A549 (cell line): Measurements from ENCODE around the gene TMEM250. TPM values are rescaled to one million over a fixed set of nuclear protein-coding genes. Genes with fewer than 3 reads are reported as not detected.

Experiments
- ATAC-seq, 2 experiments: fragments of 200-7000 bp in 1 of 2; fragments of >200 bp in 1 of 2; cut with Nextera tagmentation in 1 of 2; cut with Tn5 transposase in 1 of 2; 3 replicates each; pipeline versions ENCODE4 v1.8.0 to v1.9.1; 2018 to 2020; ENCODE audit warnings: mild to moderate bottlenecking in 1 of 2, moderate library complexity in 1 of 2
- CTCF ChIA-PET: fragments of 300-600 bp; sonication (Branson Sonifier 250); formaldehyde crosslinking; extraction: SDS; loops from one replicate; lab custom pipeline; 2021; ENCODE audit warnings: antibody characterized with exemption, inconsistent platforms; lab: Yijun Ruan, JAX
- POLR2A ChIA-PET: fragments of 350-600 bp; formaldehyde crosslinking; extraction: SDS; loops from one replicate; lab custom pipeline; 2021; ENCODE audit warnings: antibody characterized with exemption, inconsistent platforms; lab: Yijun Ruan, JAX
- DNase-seq, 2 experiments: peaks; one replicate each; pipeline versions ENCODE4 v3.0.0 to v3.0.0-alpha.2; 2011 to 2016; ENCODE audit warnings: low read depth in 1 of 2, low spot score in 1 of 2
- FAIRE-seq: peaks from 2 replicates; lab custom pipeline; 2011; peaks lifted over from hg19 to GRCh38; lab: Jason Lieb, UNC
- H3K27ac ChIP-seq, 2 experiments: fragments of >200 bp; sonication (Bioruptor Twin); formaldehyde crosslinking; 3 replicates each; pipeline ENCODE4 v1.5.1; 2016 to 2017
- H3K4me1 ChIP-seq: fragments of >200 bp; sonication (Bioruptor Twin); formaldehyde crosslinking; 3 replicates; pipeline ENCODE4 v1.6.1; 2016
- H3K4me2 ChIP-seq: fragments of >200 bp; sonication (Bioruptor Twin); formaldehyde crosslinking; 3 replicates; pipeline ENCODE4 v1.6.1; 2016
- H3K4me3 ChIP-seq: fragments of >200 bp; sonication (Bioruptor Twin); formaldehyde crosslinking; 3 replicates; pipeline ENCODE4 v1.5.1; 2016
- H3K9me3 ChIP-seq: fragments of >200 bp; sonication (Bioruptor Twin); formaldehyde crosslinking; 3 replicates; pipeline ENCODE4 v1.6.1; 2016
- BHLHE40 ChIP-seq: IDR thresholded peaks from 2 replicates; pipeline ENCODE4 v1.6.1; 2012; ENCODE audit warnings: low read depth, low read length, inconsistent platforms
- CBX8 ChIP-seq: fragments of 200-600 bp; sonication (generic); IDR thresholded peaks from 2 replicates; pipeline ENCODE4 v1.6.1; 2016
- CHD2 ChIP-seq: fragments of 150-350 bp; IDR thresholded peaks from 2 replicates; pipeline ENCODE4 v1.6.1; 2014; ENCODE audit warnings: low read length; ENCODE audit not compliant: partially characterized antibody
- EP300 ChIP-seq, 2 experiments: fragments of >200 bp; sonication (Bioruptor Twin); formaldehyde crosslinking; IDR thresholded peaks; 2 replicates in 1 of 2; 3 replicates in 1 of 2; pipeline ENCODE4 v1.6.1; 2016 to 2017
- ESRRA ChIP-seq: fragments of 150-350 bp; IDR thresholded peaks from 2 replicates; pipeline ENCODE4 v1.6.1; 2014; ENCODE audit warnings: mild to moderate bottlenecking, low read length, borderline replicate concordance
- FOSB ChIP-seq: fragments of 250-450 bp; sonication (Bioruptor Pico); IDR thresholded peaks from 2 replicates; pipeline ENCODE4 v1.5.0; 2020; ENCODE audit warnings: mild to moderate bottlenecking, moderate library complexity
- FOXS1 ChIP-seq: fragments of 250-450 bp; sonication (Bioruptor Pico); IDR thresholded peaks from 2 replicates; pipeline ENCODE4 v1.5.0; 2020; ENCODE audit warnings: mild to moderate bottlenecking, moderate library complexity
- GATA3 ChIP-seq: IDR thresholded peaks from 2 replicates; pipeline ENCODE4 v1.6.1; 2012; ENCODE audit warnings: borderline replicate concordance
- HMGXB4 ChIP-seq: fragments of 250-450 bp; sonication (Bioruptor Pico); IDR thresholded peaks from 2 replicates; pipeline ENCODE4 v1.5.0; 2021; ENCODE audit warnings: mild to moderate bottlenecking, moderate library complexity, borderline replicate concordance
- JUN ChIP-seq, 2 experiments: fragments of >200 bp; sonication (Bioruptor Twin); formaldehyde crosslinking; IDR thresholded peaks; 2 replicates in 1 of 2; 3 replicates in 1 of 2; pipeline ENCODE4 v1.6.1; 2016 to 2017
- NFE2L2 ChIP-seq: fragments of 150-350 bp; conservative IDR thresholded peaks from 2 replicates; pipeline ENCODE4 v1.6.1; 2014; ENCODE audit warnings: low read length
- NR3C1 ChIP-seq: fragments of >200 bp; sonication (Bioruptor Twin); formaldehyde crosslinking; IDR thresholded peaks from 3 replicates; pipeline ENCODE4 v1.6.1; 2017
- POLR2A ChIP-seq: IDR thresholded peaks from 2 replicates; pipeline ENCODE4 v1.6.1; 2012; ENCODE audit warnings: mild to moderate bottlenecking, low read length
- RARB ChIP-seq: fragments of 250-450 bp; sonication (Bioruptor Pico); IDR thresholded peaks from 2 replicates; pipeline ENCODE4 v1.8.0; 2021; ENCODE audit warnings: mild to moderate bottlenecking, moderate library complexity
- RCOR1 ChIP-seq: fragments of 150-350 bp; IDR thresholded peaks from 2 replicates; pipeline ENCODE4 v1.6.1; 2014; ENCODE audit warnings: antibody characterized with exemption, low read length, low read depth
- REST ChIP-seq: fragments of 200-600 bp; sonication (generic); IDR thresholded peaks from 2 replicates; pipeline ENCODE4 v1.6.1; 2016; ENCODE audit warnings: antibody characterized with exemption, mild to moderate bottlenecking, moderate library complexity
- TP53 ChIP-seq: fragments of 250-450 bp; sonication (Bioruptor Pico); IDR thresholded peaks from 2 replicates; pipeline ENCODE4 v1.5.0; 2021; ENCODE audit warnings: mild to moderate bottlenecking, moderate library complexity
- ZFP36 ChIP-seq: fragments of 450-650 bp; IDR thresholded peaks from 2 replicates; pipeline ENCODE4 v1.6.1; 2014; ENCODE audit warnings: borderline replicate concordance; ENCODE audit not compliant: partially characterized antibody
- ZNF302 ChIP-seq: fragments of 250-450 bp; sonication (Bioruptor Pico); IDR thresholded peaks from 2 replicates; pipeline ENCODE4 v1.9.0; 2021; ENCODE audit warnings: inconsistent platforms, mild to moderate bottlenecking, moderate library complexity
- WGBS: methylation state at CpG from one replicate; pipeline ENCODE4 v1.1.6; 2017; ENCODE audit errors: missing lambda C conversion rate; 5-methylcytosine and 5-hydroxymethylcytosine counted together
- polyA plus RNA-seq, 4 experiments: library from polyadenylated mRNA; depleted of rRNA in 3 of 4; stranded (reverse); fragments of >200 nt; fragmentation: RNase III in 1 of 4; extraction: RNeasy Plus Mini Kit Qiagen cat#74134 plus additional on column Dnase treatment in 1 of 4; gene quantifications; 2 replicates in 3 of 4; 3 replicates in 1 of 4; pipeline ENCODE4 v1.2.3, GENCODE V29; 2011 to 2017
- TF ChIP-seq, protein P1 (sequence below): fragments of >200 bp; sonication (Bioruptor Twin); formaldehyde crosslinking; IDR thresholded peaks from 3 replicates; pipeline ENCODE4 v1.6.1; 2016

Gene TMEM250
- polyA plus RNA-seq, 2 of the 4 experiments (the other 2 are of a cell fraction): 13.0 to 35.2 TPM

DNA sequence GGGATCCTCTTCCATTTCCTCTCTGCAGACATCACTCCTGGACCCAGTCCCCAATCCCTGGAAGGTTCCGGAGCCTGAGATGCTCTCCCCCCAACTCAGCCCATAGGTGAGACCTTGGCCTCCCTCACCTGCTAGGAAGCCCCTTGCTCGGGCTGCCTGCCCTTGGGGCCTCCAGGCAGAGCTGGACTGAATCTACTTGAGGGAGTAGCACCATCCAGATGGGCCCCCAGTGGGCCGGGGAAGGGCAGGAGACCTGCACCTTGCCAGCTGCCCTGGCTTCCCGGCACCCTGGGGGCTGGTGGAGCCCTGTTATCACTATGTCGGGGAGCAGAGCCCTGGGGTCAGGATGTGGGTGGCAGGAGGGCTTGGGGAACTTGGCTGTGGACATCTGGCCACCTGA is 26.9 kb upstream of the TMEM250 start (continued):
- TF ChIP-seq JUN (IDR thresholded peaks at IDR 0.05) (no peak), CHD2 (no peak)

DNA sequence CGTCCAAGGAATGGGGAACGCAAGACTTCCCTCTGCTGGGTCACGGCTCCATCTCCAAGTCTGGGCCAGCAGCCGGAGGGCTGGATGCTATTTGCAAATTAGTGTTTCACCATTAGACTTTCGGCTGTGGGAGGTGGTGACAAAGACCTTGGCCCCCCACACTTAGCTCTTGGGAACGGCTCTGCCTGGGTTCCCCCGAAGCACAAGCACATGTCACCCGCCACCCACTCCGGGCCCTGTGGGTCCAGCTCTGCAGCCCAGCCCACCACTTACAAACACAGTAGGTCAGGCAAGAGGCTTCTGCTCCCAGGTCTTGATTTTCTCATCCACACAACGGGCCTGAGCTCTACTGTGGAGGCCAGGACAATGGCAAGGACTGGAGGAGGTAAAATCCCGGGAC is 25.8 kb upstream of the TMEM250 start:
- FAIRE-seq (no peak), ATAC-seq (no peak), DNase-seq (no peak)
- no peak overlapping the region for H3K27ac ChIP-seq
- no peak overlapping the region for H3K4me3 ChIP-seq
- no peak overlapping the region for H3K4me2 ChIP-seq
- H3K4me1 ChIP-seq: no peaks in the 10 kb centered on the region
- POLR2A ChIA-PET: no interaction called here
- CTCF ChIA-PET: interaction anchor here (0.9 to 4.4 kb wide), 8 partner anchors 11 to 177 kb away, joined by 3 to 18 read pairs (median 4); no protein-coding TSS in a partner anchor
- no peak for TF ChIP-seq RARB (CRISPR knock-in tag)
- TF ChIP-seq, protein P1, sequence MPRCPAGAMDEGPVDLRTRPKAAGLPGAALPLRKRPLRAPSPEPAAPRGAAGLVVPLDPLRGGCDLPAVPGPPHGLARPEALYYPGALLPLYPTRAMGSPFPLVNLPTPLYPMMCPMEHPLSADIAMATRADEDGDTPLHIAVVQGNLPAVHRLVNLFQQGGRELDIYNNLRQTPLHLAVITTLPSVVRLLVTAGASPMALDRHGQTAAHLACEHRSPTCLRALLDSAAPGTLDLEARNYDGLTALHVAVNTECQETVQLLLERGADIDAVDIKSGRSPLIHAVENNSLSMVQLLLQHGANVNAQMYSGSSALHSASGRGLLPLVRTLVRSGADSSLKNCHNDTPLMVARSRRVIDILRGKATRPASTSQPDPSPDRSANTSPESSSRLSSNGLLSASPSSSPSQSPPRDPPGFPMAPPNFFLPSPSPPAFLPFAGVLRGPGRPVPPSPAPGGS: no peak
- no peak for TF ChIP-seq HMGXB4 (CRISPR knock-in tag)
- no peak for TF ChIP-seq CHD2
- no peak for TF ChIP-seq NR3C1
- no peak for TF ChIP-seq ZFP36
- no peak for TF ChIP-seq GATA3
- no peak for TF ChIP-seq BHLHE40
- TF ChIP-seq REST: no peak
- no peak for TF ChIP-seq JUN (IDR thresholded peaks at IDR 0.05)
- TF ChIP-seq EP300 (IDR thresholded peaks at IDR 0.05): no peak
- TF ChIP-seq FOXS1 (CRISPR knock-in tag): no peak
- TF ChIP-seq ESRRA: no peak
- no peak for TF ChIP-seq FOSB
- TF ChIP-seq NFE2L2: no peak
- no peak for TF ChIP-seq RCOR1
- no peak for TF ChIP-seq CBX8
- no peak for TF ChIP-seq ZNF302 (CRISPR knock-in tag)
- TF ChIP-seq TP53 (CRISPR knock-in tag): no peak
- no peak for TF ChIP-seq POLR2A
- WGBS: 65% methylated on average over 11 of the region's 11 CpGs
- H3K9me3 ChIP-seq: no peaks in the 10 kb centered on the region
